Ovary (tissue), 9 donors: ENCODE measurements around the gene STX18. TPM values are rescaled to one million over a fixed set of nuclear protein-coding genes. Genes with fewer than 3 reads are reported as not detected.
"Not testable (repeated sequence)": the region's sequence is repeated elsewhere in the genome, so short reads cannot be mapped to it uniquely, and the experiment has no call there.

ENCODE experiments used
- DNase-seq, 5 donors: peaks; one replicate each; pipeline ENCODE4 v3.0.0-alpha.2; 2019 to 2020
- H3K27ac ChIP-seq, 2 donors: fragments of 200-600 bp; one replicate each; pipeline versions ENCODE4 v1.5.1 to v1.8.0; 2019 to 2022
- H3K27me3 ChIP-seq: fragments of 200-600 bp; one replicate; pipeline ENCODE4 v1.8.0; 2022
- H3K36me3 ChIP-seq: fragments of 200-600 bp; sonication (generic); one replicate; pipeline ENCODE4 v1.5.1; 2019
- H3K4me1 ChIP-seq: one replicate; pipeline ENCODE4 v1.8.1; 2013; ENCODE audit warnings: mild to moderate bottlenecking, moderate library complexity; ENCODE audit not compliant: insufficient read depth
- H3K4me3 ChIP-seq: fragments of 200-600 bp; sonication (generic); one replicate; pipeline ENCODE4 v1.5.1; 2017
- H3K9me3 ChIP-seq, 2 donors: fragments of 200-600 bp in 1 of 2; sonication (generic) in 1 of 2; one replicate each; pipeline versions ENCODE4 v1.5.1 to v1.8.1; 2013 to 2019; ENCODE audit warnings: mild to moderate bottlenecking in 1 of 2, moderate library complexity in 1 of 2
- EP300 ChIP-seq: sonication (generic); formaldehyde crosslinking; IDR thresholded peaks from one replicate; pipeline ENCODE4 v1.6.1; 2017; ENCODE audit warnings: antibody characterized with exemption
- POLR2A ChIP-seq: fragments of 450-650 bp; IDR thresholded peaks from one replicate; pipeline ENCODE4 v1.6.1; 2017; ENCODE audit warnings: antibody characterized with exemption, mild to moderate bottlenecking, moderate library complexity
- WGBS, 3 donors: extraction: QIAGEN DNeasy Blood & Tissue Kit in 1 of 3; methylation state at CpG; one replicate each; pipeline versions ENCODE4 v1.1.5 to v1.1.7; 2013 to 2017; 5-methylcytosine and 5-hydroxymethylcytosine counted together
- intact Hi-C, 4 donors: fragments of 100-400 bp; cut with DNase I; formaldehyde crosslinking; loops; one replicate each; pipeline versions ENCODE4 v1.11.0 to v1.15.1; 2022 to 2023
- polyA plus RNA-seq, 2 donors: library from polyadenylated mRNA; stranded (reverse); fragments of 200-250 nt in 1 of 2; fragments of 350-450 nt in 1 of 2; fragmentation: Illumina TruSeq in 1 of 2; extraction: RNeasy Lipid Tissue Mini Kit (QIAGEN cat#74804) in 1 of 2; gene quantifications; one replicate each; pipeline ENCODE4 v1.2.3, GENCODE V29; 2013 to 2014
- total RNA-seq, 7 donors: library from RNA; depleted of rRNA in 2 of 7; stranded (reverse); fragments of >200 nt in 2 of 7; fragmentation: NEBNext Ultra II Directional in 3 of 7; extraction: Animal tissue kit (Norgen Biotek cat#: 25700) in 3 of 7; gene quantifications; one replicate each; pipeline versions ENCODE4 v1.1.0 to v1.2.4, GENCODE V29; 2016 to 2023
- TF ChIP-seq, protein P1 (sequence below), 3 donors: fragments of 450-650 bp in 2 of 3; fragments of 200-600 bp in 1 of 3; IDR thresholded peaks; one replicate each; pipeline versions ENCODE4 v1.5.1 to v1.8.0; 2016 to 2022; ENCODE audit warnings: antibody characterized with exemption in 3 of 3, mild to moderate bottlenecking in 1 of 3
- donor health status: DM: no; HTN: no; CAD: no; lungs with moderate emphysema.
- donor health status: DM: no; HTN: no; CAD: no.
- donor health status: Bipolar disorder and iron deficiency.
- donor health status: DM: yes; HTN: yes; CAD: no.
- donor health status: DM: no; HTN: no; CAD: no.
- donor health status: DM: yes; HTN: yes; CAD: no.

STX18 gene
- total and polyA plus RNA-seq, 9 donors = 18.1 to 61.4 (median 31.9) TPM

DNA sequence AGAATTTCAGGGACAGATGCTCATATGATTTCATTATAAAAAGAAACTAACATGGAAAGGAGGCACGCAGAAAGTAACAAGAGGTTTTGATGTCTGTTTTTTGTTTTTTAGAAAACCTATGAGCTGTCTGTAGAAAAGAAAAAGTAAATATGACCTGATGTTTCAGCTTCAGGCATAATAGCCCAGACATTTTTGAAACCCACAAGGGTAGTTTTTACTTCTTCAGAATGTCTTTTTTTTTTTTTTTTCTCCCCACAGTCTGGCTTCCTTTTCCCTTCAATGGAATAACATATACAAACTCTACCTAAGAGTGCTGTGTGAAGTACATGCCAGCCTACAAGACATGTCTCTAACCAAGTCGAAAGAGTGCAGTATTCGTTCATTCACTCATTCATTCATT is 18.3 kb upstream of the STX18 start:
- H3K4me1 ChIP-seq = peaks cover 2% of the 10 kb centered on the region
- H3K27ac ChIP-seq = no peak overlapping the region
- H3K27me3 ChIP-seq = no peaks in the 10 kb centered on the region
- 39 to 51% (median 44%) methylated on average over 3 of the region's 3 CpGs for WGBS, 3 donors
- no peaks in the 10 kb centered on the region for H3K36me3 ChIP-seq
- TF ChIP-seq EP300 (no peak), POLR2A (no peak)
- TF ChIP-seq, protein P1, sequence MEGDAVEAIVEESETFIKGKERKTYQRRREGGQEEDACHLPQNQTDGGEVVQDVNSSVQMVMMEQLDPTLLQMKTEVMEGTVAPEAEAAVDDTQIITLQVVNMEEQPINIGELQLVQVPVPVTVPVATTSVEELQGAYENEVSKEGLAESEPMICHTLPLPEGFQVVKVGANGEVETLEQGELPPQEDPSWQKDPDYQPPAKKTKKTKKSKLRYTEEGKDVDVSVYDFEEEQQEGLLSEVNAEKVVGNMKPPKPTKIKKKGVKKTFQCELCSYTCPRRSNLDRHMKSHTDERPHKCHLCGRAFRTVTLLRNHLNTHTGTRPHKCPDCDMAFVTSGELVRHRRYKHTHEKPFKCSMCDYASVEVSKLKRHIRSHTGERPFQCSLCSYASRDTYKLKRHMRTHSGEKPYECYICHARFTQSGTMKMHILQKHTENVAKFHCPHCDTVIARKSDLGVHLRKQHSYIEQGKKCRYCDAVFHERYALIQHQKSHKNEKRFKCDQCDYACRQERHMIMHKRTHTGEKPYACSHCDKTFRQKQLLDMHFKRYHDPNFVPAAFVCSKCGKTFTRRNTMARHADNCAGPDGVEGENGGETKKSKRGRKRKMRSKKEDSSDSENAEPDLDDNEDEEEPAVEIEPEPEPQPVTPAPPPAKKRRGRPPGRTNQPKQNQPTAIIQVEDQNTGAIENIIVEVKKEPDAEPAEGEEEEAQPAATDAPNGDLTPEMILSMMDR (IDR thresholded peaks at IDR 0.05) = no peak
- no peak overlapping the region for H3K4me3 ChIP-seq
- no peak for DNase-seq
- intact Hi-C loops = no loop called here
- H3K9me3 ChIP-seq = no peaks in the 10 kb centered on the region

DNA sequence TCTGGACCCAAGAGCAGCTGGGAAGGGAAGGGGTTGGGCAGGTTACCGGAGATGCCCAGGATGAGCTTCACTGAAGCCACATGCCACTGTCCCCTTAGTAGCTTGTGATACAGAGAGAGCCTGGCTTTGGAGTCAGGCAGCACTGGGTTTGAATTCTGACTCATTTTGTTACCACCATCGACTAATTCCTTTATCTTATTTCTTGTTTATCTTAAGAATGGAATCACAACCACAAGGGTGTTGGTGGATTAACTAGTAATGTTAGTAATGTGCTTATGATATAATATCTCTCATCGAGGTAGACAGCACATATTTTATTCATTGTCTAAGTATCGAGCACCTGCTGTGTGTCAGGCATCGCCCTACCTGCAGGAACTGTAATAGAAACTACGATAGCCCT is 17.7 kb upstream of the STX18 start:
- intact Hi-C loops = no loop called here
- Histone ChIP-seq H3K36me3 (no peaks in the 10 kb centered on the region), H3K9me3 (no peaks in the 10 kb centered on the region), H3K27me3 (no peaks in the 10 kb centered on the region), H3K4me1 (peaks cover 2% of the 10 kb centered on the region), H3K4me3 (no peak overlapping the region), H3K27ac (no peak overlapping the region)
- no peak for DNase-seq
- TF ChIP-seq POLR2A (no peak), EP300 (no peak)
- TF ChIP-seq, protein P1 (IDR thresholded peaks at IDR 0.05) = no peak
- WGBS, 3 donors = 52 to 62% (median 60%) methylated on average over 6 of the region's 6 CpGs

- no peak for DNase-seq
- Histone ChIP-seq H3K27me3 (no peaks in the 10 kb centered on the region), H3K4me3 (no peak overlapping the region), H3K36me3 (no peaks in the 10 kb centered on the region), H3K27ac (no peak overlapping the region), H3K9me3 (no peaks in the 10 kb centered on the region), H3K4me1 (peaks cover 2% of the 10 kb centered on the region)
- WGBS, 3 donors = 23 to 24% (median 23%) methylated on average over 4 of the region's 4 CpGs
- intact Hi-C loops = no loop called here
- TF ChIP-seq EP300 = no peak
- TF ChIP-seq, protein P1 (IDR thresholded peaks at IDR 0.05) = no peak
- TF ChIP-seq POLR2A = no peak
These were observed 17.0 kb upstream of the STX18 start for GRCh38 chr4:4558881-4559280.

DNA sequence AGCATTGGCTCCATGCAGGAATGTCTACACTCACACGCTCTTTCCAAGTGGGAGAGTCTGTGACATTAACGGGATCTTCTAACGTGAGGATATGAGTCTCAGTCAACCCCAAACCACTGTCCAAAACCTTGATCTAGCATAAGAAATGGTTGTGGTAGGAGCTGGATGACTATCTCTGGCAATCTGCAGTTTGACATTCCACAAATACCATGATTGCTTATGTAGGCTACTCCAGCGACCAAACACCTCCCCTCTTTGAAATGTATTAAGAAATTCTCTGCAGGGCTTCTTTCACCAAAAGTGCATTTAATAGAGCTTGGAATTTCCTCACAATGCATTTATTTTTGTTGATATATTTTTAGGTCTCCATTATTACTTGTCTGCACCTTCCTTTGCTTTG is 14.1 kb upstream of the STX18 start:
- WGBS, 3 donors = 69 to 79% (median 75%) methylated on average over 4 of the region's 4 CpGs
- no peak overlapping the region for H3K27ac ChIP-seq
- H3K36me3 ChIP-seq = no peaks in the 10 kb centered on the region
- intact Hi-C loops = no loop called here
- TF ChIP-seq POLR2A (no peak), EP300 (no peak)
- TF ChIP-seq, protein P1 (IDR thresholded peaks at IDR 0.05) = no peak
- DNase-seq = no peak
- peaks cover 2% of the 10 kb centered on the region for H3K4me1 ChIP-seq
- H3K27me3 ChIP-seq = no peaks in the 10 kb centered on the region
- H3K9me3 ChIP-seq = no peaks in the 10 kb centered on the region
- no peak overlapping the region for H3K4me3 ChIP-seq

DNA sequence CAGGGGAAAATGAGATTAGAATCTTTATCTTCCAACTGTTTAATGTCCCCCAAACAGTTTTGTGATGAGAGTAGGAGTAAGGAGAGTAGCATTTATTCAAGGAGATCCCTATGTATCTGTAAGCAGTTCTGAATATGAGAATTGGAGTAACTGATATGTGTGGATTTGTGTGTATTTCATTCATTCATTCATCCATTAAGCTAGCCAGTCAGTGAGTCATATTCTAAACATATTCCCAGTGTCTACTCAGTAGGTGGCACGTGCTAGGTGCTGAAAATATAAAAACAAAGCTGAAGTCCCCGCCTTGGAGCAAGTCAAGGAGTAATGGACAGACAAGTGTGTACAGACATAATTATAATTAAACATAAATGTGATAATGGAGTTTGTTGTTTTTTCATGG is 12.4 kb upstream of the STX18 start:
- intact Hi-C loops = no loop called here
- Histone ChIP-seq H3K27me3 (no peaks in the 10 kb centered on the region), H3K27ac (no peak overlapping the region), H3K4me3 (no peak overlapping the region), H3K4me1 (peaks cover 2% of the 10 kb centered on the region), H3K9me3 (no peaks in the 10 kb centered on the region), H3K36me3 (no peaks in the 10 kb centered on the region)
- DNase-seq = no peak
- TF ChIP-seq, protein P1 (IDR thresholded peaks at IDR 0.05) = no peak
- no peak for TF ChIP-seq EP300
- 96 to 99% (median 99%) methylated on average over 2 of the region's 2 CpGs for WGBS, 3 donors

DNA sequence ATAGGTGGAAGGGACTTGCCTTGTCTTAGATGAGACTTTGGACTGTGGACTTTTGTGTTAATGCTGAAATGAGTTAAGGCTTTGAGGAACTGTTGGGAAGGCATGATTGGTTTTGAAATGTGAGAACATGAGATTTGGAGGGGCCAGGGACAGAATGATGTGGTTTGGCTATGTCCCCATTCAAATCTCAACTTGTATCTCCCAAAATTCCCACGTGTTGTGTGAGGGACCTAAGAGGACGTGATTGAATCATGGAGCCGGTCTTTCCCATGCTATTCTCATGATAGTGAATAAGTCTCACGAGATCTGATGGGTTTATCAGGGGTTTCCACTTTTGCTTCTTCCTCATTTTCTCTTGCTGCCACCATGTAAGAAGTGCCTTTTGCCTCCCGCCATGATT is 10.2 kb upstream of the STX18 start:
- DNase-seq, intact Hi-C loops, H3K27ac ChIP-seq, H3K4me1 ChIP-seq, H3K36me3 ChIP-seq, H3K27me3 ChIP-seq, H3K4me3 ChIP-seq, H3K9me3 ChIP-seq: not testable (repeated sequence)
- 95 to 97% (median 96%) methylated on average over 5 of the region's 5 CpGs for WGBS, 3 donors

DNA sequence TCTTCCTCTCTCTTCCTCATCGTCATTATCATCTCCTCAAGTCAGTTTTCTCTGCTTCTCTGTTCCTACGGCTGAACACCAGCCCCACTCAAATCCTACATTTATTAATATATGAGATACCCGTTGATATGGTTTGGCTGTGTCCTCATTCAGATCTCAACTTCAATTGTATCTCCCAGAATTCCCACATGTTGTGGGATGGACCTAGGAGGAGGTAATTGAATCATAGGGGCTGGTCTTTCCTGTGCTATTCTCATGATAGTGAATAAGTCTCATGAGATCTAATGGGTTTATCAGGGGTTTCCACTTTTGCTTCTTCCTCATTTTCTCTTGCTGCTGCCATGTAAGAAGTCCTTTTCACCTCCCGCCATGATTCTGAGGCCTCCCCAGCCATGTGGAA is 8.3 kb upstream of the STX18 start:
- intact Hi-C loops, H3K36me3 ChIP-seq, H3K27ac ChIP-seq, H3K4me1 ChIP-seq, H3K27me3 ChIP-seq, H3K9me3 ChIP-seq, H3K4me3 ChIP-seq, DNase-seq: not testable (repeated sequence)
- 65 to 94% (median 77%) methylated on average over 4 of the region's 4 CpGs for WGBS, 3 donors
